Renal cortex interstitium (tissue), 11 donors: ENCODE data around the gene OFD1. TPM values are rescaled to one million over a fixed set of nuclear protein-coding genes. Genes with fewer than 3 reads are reported as not detected.
"Not testable (repeated sequence)": the region's sequence is repeated elsewhere in the genome, so short reads cannot be mapped to it uniquely, and the experiment has no call there.

Source experiments
- DNase-seq, 11 donors: peaks; one replicate each; pipeline ENCODE4 v3.0.0-alpha.2; 2013; ENCODE audit warnings: low read depth in 9 of 11, low spot score in 4 of 11; ENCODE audit errors: extremely low read depth in 1 of 11
- polyA plus RNA-seq, 3 donors: library from polyadenylated mRNA; unstranded; fragments of 120-200 nt; gene quantifications; one replicate each; pipeline ENCODE4 v1.2.1, GENCODE V29; 2013; ENCODE audit not compliant: insufficient read length in 3 of 3

OFD1 gene
- polyA plus RNA-seq, 3 donors, result 35.5 to 72.5 (median 43.3) TPM

DNA sequence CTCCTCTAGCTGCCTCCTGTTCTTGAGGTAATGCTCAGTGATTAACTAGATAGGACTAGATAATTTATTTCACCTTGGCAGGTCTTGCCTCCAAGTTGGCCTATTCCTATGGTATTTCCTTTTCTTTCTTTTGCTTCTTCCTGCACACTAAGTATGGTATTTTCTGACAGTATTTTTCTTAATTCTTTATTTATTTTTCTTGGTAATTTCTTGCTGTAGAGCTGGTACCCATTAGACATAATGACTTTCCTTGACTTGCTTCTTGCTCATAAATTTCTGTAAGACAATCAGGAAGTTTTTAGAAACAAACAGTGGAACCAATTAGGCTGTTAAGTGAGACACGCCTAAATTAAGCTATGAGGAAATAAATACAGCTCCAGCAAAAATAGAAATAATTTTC lies 36.1 kb upstream of the OFD1 start:
- DNase-seq, result no peak

DNA sequence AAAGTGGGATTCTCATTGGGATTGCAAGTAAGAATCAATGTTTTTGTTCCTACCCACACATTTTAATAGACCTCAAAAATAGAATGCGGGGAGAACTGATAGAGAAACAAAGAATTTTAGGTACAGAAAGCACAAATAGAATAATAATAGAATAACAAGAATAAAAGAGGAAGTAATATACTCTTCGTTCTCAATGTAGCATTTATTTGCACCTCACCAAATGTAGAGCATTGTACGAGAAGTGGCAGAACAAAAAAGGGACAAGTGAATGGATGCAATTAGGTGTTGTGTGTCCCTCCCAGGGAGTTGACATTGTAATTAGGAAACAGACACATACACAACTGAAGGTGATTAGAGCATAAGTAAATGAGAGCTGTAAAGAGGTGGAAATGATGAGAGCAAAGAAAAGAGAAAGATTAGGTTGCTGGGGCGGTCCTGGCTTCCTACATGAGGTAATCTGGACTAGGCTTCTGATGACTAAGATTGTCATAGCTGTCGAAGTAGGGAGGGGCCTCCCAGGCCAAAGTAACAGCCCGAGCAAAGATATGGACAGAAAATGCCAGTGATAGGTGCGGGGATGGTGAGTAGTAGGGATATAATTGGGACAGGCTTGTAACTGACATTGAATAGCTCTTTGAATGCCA lies 35.2 kb upstream of the OFD1 start:
- DNase-seq, result no peak

DNA sequence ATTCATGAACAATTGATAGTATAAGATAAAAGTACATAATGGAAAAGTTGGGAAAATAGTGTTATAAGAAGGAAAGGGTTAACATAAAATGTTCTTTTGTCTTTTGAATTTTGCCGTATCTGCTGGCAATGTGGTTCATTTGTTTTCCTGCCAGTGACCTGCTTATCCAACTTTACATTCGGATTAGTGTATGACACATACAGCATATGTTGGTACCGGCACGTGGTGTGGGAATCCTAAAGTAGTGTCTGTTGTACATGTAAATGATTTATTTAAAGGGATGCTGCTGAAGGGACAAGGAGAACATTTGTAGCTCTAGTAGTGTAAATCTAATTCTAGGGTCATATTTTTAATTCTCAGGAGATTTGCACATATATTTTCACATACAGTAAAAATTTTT lies 34.2 kb upstream of the OFD1 start:
- DNase-seq, result no peak

DNA sequence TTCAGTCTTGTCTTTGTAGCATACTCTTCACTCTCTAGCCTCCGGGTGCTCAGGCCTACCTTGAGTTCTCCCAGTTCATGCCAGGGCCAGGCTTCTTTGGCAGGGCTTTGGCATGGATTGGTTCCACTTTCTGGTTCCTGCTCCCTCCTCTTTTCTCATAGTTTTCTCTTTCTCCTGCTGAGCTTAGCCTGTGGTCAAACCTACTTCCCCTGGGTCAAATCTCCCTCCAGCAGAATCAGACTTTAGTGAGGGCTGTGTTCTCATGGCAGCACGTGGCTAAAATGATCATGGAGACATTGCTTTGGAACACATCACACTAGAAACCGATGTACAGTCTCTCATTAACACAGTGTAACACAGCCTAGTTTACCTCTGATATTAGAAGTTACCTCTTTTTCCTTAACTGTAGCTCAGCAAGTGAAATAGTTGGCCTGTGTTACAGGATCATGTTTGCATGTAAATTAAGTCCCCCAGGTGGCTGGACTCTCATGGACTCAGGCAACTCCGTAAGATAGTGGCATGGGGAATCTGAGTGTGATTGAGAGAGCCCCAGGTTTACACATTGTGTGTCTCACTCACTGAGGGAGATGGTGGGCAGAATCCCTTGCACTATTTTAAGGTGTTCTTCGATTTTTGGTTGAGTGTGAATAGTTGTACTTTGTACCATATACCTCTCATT lies 32.3 kb upstream of the OFD1 start:
- DNase-seq, result no peak

DNA sequence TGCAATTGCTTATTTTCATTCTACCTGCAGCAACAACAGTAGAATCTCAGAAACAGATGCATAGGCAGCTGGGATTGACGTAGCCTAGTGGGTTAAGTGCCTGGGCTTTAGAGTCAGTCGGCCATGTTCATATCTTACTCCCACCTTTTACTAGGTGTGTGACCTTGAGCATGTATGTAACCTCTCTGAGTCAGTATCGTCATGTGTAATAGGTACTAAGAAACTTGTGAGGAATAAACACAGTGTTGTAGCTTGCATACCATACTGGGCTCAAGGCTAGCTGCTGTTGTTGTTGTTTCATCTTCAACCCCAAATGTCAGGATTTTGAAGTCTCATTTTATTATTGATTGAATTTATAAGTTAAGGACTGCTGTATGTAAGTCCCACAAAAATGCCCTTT lies 31.4 kb upstream of the OFD1 start:
- DNase-seq, result no peak

DNA sequence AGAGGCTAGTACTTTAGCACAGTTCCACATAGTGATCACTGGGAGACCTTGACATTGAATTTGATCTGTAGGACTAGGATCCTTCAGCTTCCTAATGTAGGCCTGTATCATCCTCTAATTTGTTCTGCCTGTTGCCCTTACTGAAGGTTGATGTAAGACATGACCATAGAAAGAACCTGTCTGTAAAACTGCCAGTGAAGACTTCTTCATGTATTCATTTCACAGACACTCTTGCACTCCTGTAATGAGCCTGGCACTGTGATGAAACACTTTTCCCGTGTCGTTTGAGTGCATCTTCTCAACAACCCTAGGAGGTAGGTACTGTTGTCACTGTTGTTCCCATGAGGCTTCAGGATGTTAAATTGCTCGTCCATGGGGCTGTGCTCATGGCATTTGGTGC lies 31.0 kb upstream of the OFD1 start:
- DNase-seq, result no peak

DNA sequence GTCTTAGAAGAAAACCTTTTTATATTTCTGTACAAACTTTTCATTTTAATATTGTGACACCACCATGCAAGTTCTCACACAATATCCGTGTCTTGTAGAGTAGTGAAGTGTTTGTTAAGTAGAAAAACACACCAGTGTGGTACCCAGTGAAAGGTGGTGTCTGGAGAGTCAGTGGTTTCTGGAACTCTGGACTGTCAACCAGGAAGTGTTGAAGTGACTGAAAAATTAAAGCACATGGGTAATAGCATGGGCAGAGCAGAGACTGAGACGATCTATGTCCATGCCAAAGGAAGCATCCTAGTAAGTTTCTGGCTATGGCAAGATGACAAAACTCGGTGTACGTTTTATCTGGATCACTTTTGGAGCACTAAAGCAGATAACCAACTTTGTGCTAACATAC lies 23.4 kb upstream of the OFD1 start:
- no peak for DNase-seq

DNA sequence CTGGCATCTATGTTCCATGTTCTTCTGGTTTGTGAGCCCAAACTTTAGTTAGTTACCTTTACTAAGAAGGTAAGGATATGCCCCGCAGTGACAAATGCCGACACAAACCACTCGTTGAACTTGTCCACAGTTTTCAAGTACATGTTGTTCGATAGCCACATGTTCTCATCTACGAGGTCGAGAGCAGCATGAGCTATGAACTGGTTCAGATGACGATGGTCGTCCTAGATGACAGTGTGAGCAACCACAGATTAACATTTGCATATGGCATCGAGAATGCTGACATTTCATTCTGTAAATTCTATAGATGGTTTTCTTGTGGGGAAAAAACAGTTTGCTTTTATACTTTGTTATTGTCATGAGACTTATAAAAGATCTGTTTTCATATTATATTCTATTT lies 18.1 kb upstream of the OFD1 start:
- no peak for DNase-seq

DNA sequence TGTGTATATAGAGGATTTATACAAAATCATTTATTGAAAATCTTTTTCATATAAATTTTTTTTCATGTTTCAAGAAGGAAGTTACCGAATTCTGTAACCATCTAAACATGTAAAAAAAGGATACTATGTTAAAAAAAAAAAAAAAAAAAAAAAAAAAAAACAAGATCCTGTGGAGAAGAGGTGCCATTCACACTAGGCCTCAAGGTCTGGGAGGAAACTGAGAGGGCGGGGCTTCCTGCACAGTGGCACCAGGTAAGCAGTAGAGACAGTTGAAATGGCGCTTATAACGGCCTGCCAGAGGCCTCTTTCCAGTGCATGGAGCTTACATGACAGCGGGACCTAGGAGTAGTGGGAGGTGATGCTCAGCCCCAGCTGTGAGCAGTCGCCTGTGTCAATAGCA lies 17.6 kb upstream of the OFD1 start:
- no peak for DNase-seq

DNA sequence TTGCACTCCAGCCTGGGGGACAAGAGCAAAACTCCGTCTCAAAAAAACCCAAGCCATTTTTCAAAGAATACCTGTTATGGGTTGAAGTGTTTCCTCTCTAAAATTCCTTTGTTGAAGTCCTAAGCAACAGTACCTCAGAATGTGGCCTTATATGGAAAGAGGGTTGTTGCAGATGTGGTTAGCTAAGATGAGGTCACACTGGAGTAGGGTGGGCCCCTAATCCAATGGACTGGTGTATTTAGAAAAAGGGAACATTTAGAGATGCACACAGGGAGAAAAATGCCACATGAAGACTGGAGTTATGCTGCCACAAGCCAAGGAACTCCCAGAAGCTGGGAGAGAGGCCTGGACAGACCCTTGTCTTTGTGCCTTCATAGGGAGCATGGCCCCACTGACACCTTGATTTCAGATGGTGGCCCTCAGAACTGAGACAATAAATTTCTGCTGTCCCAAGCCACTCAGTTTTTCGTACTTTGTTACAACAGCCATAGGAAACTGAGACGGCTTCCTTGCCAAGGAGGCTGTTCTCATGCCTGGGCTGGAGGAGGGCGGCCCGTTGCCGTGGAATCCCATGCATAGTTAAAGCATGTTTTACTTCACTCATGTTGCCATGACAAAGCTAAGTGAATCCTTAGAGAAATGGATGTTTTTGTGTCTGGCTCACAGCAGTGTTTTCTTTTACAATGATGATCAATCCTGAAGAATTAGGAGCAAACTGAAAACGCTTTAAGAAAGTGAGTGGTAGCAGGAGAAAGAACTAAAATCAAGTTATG lies 16.7 kb upstream of the OFD1 start:
- DNase-seq, result no peak

DNA sequence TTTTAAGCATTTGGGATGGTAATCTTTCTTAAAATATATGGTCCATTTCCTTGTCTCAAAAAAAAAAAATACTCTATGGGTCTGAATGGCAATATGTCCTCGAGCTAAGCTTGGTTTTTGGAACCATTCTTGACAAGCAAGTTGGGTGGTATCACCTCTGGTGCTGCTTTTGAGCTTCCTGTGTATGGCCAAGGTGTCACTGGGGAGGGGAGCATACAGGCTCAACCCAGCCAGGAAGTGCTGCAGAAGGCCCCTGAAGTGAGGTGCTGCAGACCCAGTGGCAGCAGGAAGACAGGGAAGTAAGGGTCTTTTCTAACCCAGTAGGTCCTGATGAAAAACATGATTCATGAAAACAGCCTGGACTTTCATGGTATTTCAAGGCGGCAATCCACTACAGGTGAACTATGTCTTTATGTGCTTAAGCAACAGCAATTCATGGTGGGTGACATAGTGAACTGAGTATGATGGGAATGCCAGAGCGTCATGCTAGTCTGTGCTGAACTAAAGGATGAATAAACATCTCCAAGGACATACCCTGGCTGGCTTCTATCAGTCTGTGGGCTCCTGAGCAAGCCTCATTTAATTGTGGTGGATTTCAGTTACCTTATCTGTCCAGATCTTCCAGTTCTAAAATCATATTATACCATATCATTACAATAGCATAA lies 15.2 kb upstream of the OFD1 start:
- no peak for DNase-seq

DNA sequence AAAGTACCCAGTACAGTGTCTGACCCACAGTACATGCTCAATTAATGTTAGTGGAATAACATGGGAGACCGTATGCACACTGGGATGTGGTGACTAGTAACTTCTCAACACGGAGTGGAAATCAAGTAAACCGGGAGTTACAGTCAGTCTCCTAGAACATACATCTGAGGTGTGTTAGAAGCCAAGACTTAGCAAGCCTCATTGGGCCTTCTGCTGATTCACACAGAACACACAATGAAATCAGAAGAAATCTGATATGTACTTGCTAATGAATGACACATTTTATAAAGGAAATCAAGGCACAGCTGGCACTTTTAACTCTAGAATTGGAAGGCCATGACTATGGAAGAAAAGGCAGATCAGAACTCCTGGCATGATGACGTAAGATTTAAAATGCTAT lies 13.2 kb upstream of the OFD1 start:
- no peak for DNase-seq

DNA sequence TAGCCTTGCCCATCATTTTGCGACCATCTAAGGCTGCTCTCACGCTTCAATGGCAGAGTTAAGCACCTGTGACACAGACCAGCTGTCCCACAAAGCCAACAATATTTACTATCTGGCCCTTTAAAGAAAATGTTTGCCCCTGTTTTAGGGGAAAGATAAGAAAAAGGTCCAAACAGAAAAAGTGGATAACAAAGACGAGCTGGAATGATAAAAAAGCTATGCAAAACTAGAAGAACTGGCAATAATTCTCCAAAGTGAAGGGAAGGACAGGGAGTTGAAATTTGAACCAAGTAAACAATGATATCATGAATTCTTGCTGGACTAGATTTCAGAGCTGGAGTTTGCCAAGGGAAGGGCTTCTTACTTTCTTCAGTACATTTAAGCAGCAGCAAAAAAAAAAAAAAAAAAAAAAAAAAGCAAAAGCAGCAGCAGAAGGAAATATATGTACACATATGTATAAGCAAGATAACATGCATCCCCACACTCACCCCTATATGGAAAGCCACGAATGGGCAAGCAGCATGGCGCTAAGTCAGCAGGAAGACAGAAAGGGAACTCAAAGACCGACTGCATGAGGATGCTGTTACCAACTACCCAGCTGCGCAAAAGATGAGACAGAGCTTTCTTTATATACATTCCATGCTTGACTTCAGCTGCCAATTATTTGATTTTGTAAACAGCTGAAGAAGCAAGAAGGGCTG lies 12.6 kb upstream of the OFD1 start:
- DNase-seq, result no peak

DNA sequence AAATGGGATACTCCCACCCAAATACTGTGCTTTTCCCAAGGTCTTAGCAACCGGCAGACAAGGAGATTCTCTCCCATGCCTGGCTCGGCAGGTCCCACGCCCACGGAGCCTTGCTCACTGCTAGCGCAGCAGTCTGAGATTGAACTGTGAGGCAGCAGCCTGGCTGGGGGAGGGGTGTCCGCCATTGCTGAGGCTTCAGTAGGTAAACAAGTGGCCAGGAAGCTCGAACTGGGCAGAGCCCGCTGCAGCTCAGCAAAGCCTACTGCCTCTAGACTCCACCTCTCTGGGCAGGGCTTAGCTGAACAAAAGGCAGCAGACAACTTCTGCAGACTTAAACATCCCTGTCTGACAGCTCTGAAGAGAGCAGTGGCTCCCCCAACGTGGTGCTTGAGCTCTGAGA lies 9.7 kb upstream of the OFD1 start:
- DNase-seq, result not testable (repeated sequence)

DNA sequence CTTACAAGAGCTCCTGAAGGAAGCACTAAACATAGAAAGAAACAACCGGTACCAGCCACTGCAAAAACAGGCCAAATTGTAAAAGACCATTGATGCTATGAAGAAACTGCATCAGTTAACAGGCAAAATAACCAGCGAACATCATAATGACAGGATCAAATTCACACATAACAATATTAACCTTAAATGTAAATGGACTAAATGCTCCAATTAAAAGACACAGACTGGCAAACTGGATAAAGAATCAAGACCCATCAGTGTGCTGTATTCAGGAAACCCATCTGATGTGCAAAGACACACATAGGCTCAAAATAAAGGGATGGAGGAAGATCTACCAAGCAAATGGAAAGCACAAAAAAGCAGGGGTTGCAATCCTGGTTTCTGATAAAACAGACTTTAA lies 8.0 kb upstream of the OFD1 start:
- not testable (repeated sequence) for DNase-seq

DNA sequence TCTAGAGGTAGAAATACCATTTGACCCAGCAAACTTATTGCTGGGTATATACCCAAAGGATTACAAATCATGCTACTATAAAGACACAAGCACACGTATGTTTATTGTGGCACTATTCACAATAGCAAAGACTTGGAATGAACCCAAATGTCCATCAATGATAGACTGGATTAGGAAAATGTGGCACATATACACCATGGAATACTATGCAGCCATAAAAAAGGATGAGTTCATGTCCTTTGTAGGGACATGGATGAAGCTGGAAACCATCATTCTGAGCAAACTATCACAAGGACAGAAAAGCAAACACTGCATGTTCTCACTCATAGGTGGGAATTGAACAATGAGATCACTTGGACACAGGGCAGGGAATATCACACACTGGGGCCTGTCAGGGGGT lies 4.0 kb upstream of the OFD1 start:
- not testable (repeated sequence) for DNase-seq

DNA sequence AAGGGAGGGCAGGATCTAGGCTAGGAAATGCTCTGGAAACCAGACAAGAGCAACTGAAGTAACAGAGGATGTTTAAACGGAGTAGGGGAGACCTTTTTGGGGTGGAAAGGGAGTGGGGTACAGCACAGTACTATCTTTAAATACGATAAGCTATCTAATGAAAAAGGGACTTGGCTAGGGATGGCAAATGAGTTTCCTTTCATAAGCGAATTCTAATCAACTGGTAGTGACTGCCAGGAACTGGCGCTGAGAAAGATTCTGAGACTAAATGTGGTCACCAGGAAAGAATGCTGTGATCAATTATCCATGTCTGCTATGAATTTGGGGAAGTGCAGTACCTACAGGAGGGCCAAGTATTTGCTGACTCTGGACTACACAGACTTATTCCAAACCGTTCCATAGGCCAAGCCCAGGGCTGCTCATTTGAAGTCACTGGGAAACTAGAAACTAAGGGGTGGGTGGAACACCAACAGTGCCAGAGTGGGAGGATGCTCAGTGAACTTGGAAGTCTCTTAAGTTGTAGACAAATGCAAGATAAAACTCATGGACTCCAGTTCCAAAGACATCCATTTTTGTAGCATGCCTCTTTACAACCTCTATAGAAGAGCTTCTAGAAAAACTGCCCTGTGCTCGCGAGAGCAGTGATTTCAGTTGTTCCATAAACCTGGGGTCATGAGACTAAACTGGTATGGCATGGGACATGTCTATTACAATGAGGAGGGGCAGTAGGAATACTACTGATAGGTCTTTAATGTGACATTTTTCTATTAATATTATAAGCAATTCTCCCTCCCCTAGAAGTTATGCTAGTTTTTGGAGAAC lies 2.1 kb upstream of the OFD1 start:
- no peak for DNase-seq

DNA sequence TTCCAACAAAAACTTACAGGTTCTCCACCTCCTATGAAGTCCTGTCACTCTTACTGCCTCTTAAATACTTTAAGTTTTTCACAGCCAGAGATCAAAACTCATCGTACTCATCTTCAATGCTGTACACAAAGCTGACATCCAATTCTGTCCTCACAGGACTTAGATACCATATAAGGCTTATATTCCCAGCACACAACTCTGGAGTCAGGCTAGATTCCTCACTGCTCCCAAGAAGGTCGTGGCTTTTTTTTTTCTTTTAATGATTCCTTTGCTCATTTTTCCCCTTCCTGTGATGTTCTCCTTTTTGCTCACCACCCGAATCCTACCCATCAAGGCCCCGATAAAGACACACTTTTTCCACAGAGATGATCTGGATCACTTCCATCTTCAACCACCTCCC lies 1.0 kb upstream of the OFD1 start:
- DNase-seq, result no peak

DNA sequence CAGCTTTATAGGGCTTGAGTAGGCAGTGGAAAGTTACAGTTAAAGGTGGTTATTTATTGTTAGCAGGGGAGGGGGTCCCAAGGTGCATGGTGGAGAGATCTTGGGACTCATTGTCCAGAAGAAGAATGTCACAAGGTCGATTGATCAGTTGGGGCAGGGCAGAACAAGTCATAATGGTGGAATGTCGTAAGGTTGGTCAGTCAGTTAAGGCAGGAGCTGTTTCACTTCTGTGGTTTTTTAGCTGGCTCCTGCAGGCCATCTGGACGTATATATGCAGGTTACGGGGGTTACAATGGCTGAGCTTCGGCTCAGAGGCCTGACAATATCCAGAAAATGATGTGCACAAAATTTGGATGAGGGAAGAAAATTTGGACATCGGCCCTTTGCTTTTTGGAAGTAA lies 7.1 kb downstream of the OFD1 start:
- DNase-seq, result no peak
